Activated CD4-positive, alpha-beta memory T cell treated with anti-CD3 and anti-CD28 coated beads for 36 hours (primary cell): ENCODE data around the gene TMEM247. TPM values are rescaled to one million over a fixed set of nuclear protein-coding genes. Genes with fewer than 3 reads are reported as not detected.
"Not testable (repeated sequence)": the region's sequence is repeated elsewhere in the genome, so short reads cannot be mapped to it uniquely, and the experiment has no call there.

ENCODE experiments used
- CTCF ChIA-PET: fragments of 350-600 bp; sonication (Branson Sonifier 250); formaldehyde crosslinking; loops from one replicate; lab custom pipeline; 2021; ENCODE audit warnings: antibody characterized with exemption, inconsistent platforms; lab: Charles Lee
- POLR2A ChIA-PET: fragments of 350-600 bp; sonication (Branson Sonifier 250); formaldehyde crosslinking; loops from one replicate; lab custom pipeline; 2021; ENCODE audit warnings: antibody characterized with exemption; lab: Charles Lee
- DNase-seq: peaks from one replicate; pipeline ENCODE4 v3.0.0-alpha.2; 2020
- H3K27ac Mint-ChIP-seq: one replicate; pipeline ENCODE4 v1.8.0; 2021; ENCODE audit warnings: mixed read lengths
- H3K27me3 Mint-ChIP-seq: one replicate; pipeline ENCODE4 v1.8.0; 2021; ENCODE audit warnings: mixed read lengths
- H3K36me3 Mint-ChIP-seq: one replicate; pipeline ENCODE4 v1.8.0; 2021; ENCODE audit warnings: mixed read lengths
- H3K4me1 Mint-ChIP-seq: one replicate; pipeline ENCODE4 v1.8.0; 2021; ENCODE audit warnings: low read depth, mixed read lengths
- H3K4me3 Mint-ChIP-seq: one replicate; pipeline ENCODE4 v1.8.0; 2021; ENCODE audit warnings: mild to moderate bottlenecking, mixed read lengths
- H3K9me3 Mint-ChIP-seq: one replicate; pipeline ENCODE4 v1.8.0; 2021; ENCODE audit warnings: mixed read lengths
- intact Hi-C: fragments of 100-400 bp; cut with micrococcal nuclease; formaldehyde crosslinking; loops from one replicate; pipeline ENCODE4 v1.15.1; 2023
- total RNA-seq, 2 experiments: library from RNA; stranded (reverse); gene quantifications; one replicate each; pipeline ENCODE4 v1.2.3, GENCODE V29; 2021

TMEM247 gene
- total RNA-seq, 2 experiments from 2014 or later, result not detected

DNA sequence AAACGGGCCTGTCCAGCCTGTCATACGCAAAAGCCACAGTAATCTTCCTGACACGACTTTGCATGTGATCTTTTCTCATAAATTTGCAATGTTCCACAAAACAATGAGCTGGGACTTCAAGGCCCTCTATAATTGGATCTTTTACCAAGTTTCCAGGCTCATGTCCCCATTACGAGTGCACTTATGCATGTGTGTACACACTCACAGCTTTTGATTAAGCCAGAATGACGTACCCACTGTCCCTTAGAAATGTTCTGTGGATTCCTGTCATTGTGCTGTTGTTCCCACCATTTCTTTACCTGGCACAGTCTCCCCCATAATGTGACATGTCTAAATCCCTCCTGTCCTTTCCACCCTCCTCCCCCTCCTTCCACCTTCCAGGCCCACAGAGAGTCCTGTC lies 19.7 kb upstream of the TMEM247 start:
- intact Hi-C loops, result loop anchor here (2.0 kb wide), 1 partner anchor 397 kb away; no protein-coding TSS in a partner anchor
- Mint-ChIP-seq H3K36me3 (no peaks in the 10 kb centered on the region), H3K4me1 (peaks cover 7% of the 10 kb centered on the region), H3K27ac (no peak overlapping the region), H3K27me3 (no peaks in the 10 kb centered on the region), H3K9me3 (no peaks in the 10 kb centered on the region), H3K4me3 (no peak overlapping the region)
- CTCF ChIA-PET, result interaction anchor here (1.0 to 3.4 kb wide), 16 partner anchors 9 to 681 kb away, joined by 3 to 25 read pairs (median 6); no protein-coding TSS in a partner anchor
- POLR2A ChIA-PET, result no interaction called here
- no peak for DNase-seq

DNA sequence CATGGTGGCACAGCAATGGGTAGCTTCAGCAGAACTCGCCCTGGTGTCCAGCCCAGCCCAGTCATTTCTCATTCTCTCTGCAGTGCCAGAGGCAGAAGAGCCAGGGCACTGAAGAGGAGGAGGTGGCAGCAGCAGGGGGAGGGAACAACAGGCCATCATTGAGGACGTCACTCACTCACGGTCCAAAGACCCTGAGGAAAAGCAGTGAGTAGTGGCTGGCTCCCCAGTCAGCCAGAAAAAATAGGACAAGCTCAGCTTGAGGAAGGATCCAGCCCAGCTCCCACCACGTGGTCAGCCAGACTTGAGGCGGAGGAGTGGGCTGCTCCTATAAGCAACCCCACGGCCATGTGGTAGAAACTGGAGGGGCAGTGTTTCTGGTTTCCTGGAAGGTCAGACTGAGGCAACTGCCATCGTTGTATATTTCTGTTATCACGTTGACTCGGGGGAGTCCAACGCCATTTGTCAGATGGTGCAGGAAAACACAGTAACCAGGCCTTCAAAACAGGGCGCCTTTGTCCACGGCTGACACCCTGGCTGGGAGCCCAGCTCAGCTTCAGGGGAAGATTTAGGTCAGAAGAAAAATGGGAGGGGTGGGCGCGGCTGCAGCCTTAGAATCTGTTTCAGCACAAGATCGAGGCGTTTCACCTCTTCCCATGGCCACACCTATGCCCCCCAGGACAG lies 19.0 kb upstream of the TMEM247 start:
- Mint-ChIP-seq H3K4me3 (no peak overlapping the region), H3K36me3 (no peaks in the 10 kb centered on the region), H3K9me3 (no peaks in the 10 kb centered on the region), H3K27ac (no peak overlapping the region), H3K4me1 (peaks cover 7% of the 10 kb centered on the region), H3K27me3 (no peaks in the 10 kb centered on the region)
- POLR2A ChIA-PET, result interaction anchor here (0.5 kb wide), 1 partner anchor 467 kb away, joined by 3 read pairs; no protein-coding TSS in a partner anchor
- intact Hi-C loops, result loop anchor here (2.0 kb wide), 1 partner anchor 398 kb away; no protein-coding TSS in a partner anchor
- CTCF ChIA-PET, result interaction anchor here (1.0 to 3.4 kb wide), 21 partner anchors 9 to 682 kb away, joined by 3 to 25 read pairs (median 5); no protein-coding TSS in a partner anchor
- no peak for DNase-seq

DNA sequence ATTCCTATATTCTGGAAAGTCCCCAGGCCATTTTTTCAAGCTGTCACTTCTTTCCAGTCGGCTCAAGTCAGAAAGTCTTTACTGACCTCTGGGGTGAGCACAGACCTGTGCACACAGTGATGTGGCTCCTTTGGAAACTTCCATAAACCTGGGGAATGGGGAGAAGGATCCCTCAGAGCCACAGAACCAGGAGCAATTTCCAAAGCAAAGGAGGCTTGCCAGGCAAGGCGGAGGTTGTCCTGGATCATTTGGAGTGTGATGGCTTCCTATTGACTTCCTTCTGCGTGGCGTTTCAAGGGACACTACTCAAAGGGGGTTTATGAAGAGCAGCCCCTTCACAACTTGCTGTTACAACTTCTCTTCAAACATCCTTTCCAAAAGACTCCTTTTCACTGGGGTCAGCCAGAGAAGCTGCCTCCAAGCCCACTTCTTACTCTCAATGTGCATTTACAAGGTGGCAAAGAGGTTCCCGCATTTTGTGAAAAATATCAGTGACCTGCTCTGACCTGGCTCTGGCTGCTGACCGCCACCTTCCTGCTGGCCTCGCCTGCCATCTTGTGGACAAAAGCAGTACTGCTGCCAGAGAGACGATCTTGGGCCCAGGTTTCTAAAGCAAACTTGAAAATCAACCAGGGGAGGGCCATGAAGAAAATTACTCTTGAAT lies 18.2 kb upstream of the TMEM247 start:
- DNase-seq, result peak; percentile 85
- Mint-ChIP-seq H3K4me1 (peaks cover 7% of the 10 kb centered on the region), H3K4me3 (no peak overlapping the region), H3K9me3 (no peaks in the 10 kb centered on the region), H3K27me3 (no peaks in the 10 kb centered on the region), H3K27ac (no peak overlapping the region), H3K36me3 (no peaks in the 10 kb centered on the region)
- ChIA-PET POLR2A (no interaction called here), CTCF (interaction anchor here (0.6 to 3.4 kb wide), 20 partner anchors 10 to 468 kb away, joined by 3 to 25 read pairs (median 6); no protein-coding TSS in a partner anchor)
- intact Hi-C loops, result loop anchor here (1.0 to 2.0 kb wide), 3 partner anchors 398 to 468 kb away; no protein-coding TSS in a partner anchor

- Mint-ChIP-seq H3K4me1 (peaks cover 7% of the 10 kb centered on the region), H3K27ac (peak overlapping the region; percentile 8), H3K27me3 (no peaks in the 10 kb centered on the region), H3K4me3 (no peak overlapping the region), H3K36me3 (no peaks in the 10 kb centered on the region), H3K9me3 (no peaks in the 10 kb centered on the region)
- intact Hi-C loops, result loop anchor here (1.0 to 2.0 kb wide), 3 partner anchors 399 to 468 kb away; no protein-coding TSS in a partner anchor
- CTCF ChIA-PET, result interaction anchor here (0.6 to 2.7 kb wide), 10 partner anchors 9 to 456 kb away, joined by 3 to 12 read pairs (median 4); no protein-coding TSS in a partner anchor
- POLR2A ChIA-PET, result no interaction called here
- no peak for DNase-seq
Measured at GRCh38 chr2:46461709-46462171, 17.6 kb upstream of the TMEM247 start.

DNA sequence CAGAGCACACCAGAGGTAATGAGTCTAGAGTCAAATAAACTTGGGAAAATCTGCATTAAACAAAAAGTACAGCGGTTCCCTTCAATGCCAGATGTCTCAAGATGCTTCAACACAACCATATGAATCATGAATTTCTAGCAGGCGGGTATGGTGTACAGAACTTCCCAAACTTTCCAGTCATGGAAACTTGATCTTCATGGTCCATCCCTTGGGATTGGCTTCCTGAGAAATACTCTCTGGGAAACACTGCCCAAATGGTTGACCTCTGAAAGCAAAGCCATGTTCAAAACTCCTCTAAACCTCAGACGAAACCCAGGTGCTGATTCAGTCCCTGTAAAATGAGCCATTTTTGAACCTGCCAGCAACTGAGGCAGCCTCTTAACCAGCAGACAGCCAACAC lies 16.4 kb upstream of the TMEM247 start:
- DNase-seq, result no peak
- Mint-ChIP-seq H3K27me3 (no peaks in the 10 kb centered on the region), H3K4me3 (no peak overlapping the region), H3K27ac (no peak overlapping the region), H3K4me1 (peaks cover 7% of the 10 kb centered on the region), H3K9me3 (no peaks in the 10 kb centered on the region), H3K36me3 (no peaks in the 10 kb centered on the region)
- CTCF ChIA-PET, result interaction anchor here (0.6 to 2.5 kb wide), 12 partner anchors 8 to 457 kb away, joined by 3 to 10 read pairs (median 3); no protein-coding TSS in a partner anchor
- POLR2A ChIA-PET, result no interaction called here
- intact Hi-C loops, result no loop called here

- no peaks in the 10 kb centered on the region for H3K4me1 Mint-ChIP-seq
- H3K27me3 Mint-ChIP-seq, result no peaks in the 10 kb centered on the region
- intact Hi-C loops, result loop anchor here (5.0 kb wide), 1 partner anchor 308 kb away; no protein-coding TSS in a partner anchor
- no peak overlapping the region for H3K4me3 Mint-ChIP-seq
- ChIA-PET POLR2A (interaction anchor here (0.6 kb wide), 1 partner anchor 177 kb away, joined by 3 read pairs; no protein-coding TSS in a partner anchor), CTCF (interaction anchor here (1.8 to 4.3 kb wide), 2 partner anchors 182 to 476 kb away, joined by 6 to 19 read pairs; no protein-coding TSS in a partner anchor)
- no peak for DNase-seq
- no peaks in the 10 kb centered on the region for H3K9me3 Mint-ChIP-seq
- no peak overlapping the region for H3K27ac Mint-ChIP-seq
- no peaks in the 10 kb centered on the region for H3K36me3 Mint-ChIP-seq
Measured at GRCh38 chr2:46469116-46469515, 10.2 kb upstream of the TMEM247 start.

- Mint-ChIP-seq H3K4me1 (no peaks in the 10 kb centered on the region), H3K9me3 (peaks cover 2% of the 10 kb centered on the region), H3K27ac (no peak overlapping the region), H3K27me3 (no peaks in the 10 kb centered on the region), H3K36me3 (peaks cover 2% of the 10 kb centered on the region), H3K4me3 (no peak overlapping the region)
- CTCF ChIA-PET, result interaction anchor here (1.8 to 4.3 kb wide), 3 partner anchors 8 to 476 kb away, joined by 6 to 19 read pairs (median 10); no protein-coding TSS in a partner anchor
- no peak for DNase-seq
- intact Hi-C loops, result loop anchor here (5.0 kb wide), 1 partner anchor 308 kb away; no protein-coding TSS in a partner anchor
- POLR2A ChIA-PET, result no interaction called here
Measured at GRCh38 chr2:46469700-46470099, 9.7 kb upstream of the TMEM247 start.

DNA sequence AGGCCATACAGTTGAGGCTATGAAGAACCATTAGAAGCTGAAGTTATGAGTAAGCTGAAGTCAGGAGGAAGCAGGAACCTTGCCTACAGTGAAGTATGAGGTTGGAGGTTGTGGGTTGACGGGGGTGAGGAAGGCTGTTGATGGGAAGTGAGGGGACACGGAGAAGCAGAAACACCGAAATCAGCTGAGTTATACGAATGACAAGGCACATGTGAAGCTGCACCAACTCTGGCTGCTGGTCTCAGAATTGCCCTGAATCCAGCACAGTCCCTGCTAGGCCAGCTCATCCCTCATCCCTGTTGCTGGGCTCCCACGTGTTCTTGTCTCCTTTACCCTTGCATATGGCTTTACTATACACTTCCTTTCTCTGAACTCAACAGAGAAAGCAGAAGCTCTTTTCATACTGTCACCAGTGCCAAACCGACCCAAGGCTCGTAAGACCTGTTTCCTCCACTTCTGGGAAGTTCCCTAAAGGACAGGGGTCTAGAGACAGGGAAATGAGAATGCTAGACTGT lies 9.2 kb upstream of the TMEM247 start:
- Mint-ChIP-seq H3K27ac (no peak overlapping the region), H3K36me3 (peaks cover 4% of the 10 kb centered on the region), H3K9me3 (peaks cover 7% of the 10 kb centered on the region), H3K4me3 (no peak overlapping the region), H3K27me3 (no peaks in the 10 kb centered on the region), H3K4me1 (no peaks in the 10 kb centered on the region)
- intact Hi-C loops, result no loop called here
- ChIA-PET CTCF (interaction anchor here (1.5 to 4.3 kb wide), 4 partner anchors 9 to 477 kb away, joined by 6 to 19 read pairs (median 8); no protein-coding TSS in a partner anchor), POLR2A (no interaction called here)
- no peak for DNase-seq

GRCh38 chr2:46471019-46471583 lies 8.3 kb upstream of the TMEM247 start:
- intact Hi-C loops, result no loop called here
- ChIA-PET CTCF (interaction anchor here (1.0 to 4.3 kb wide), 4 partner anchors 10 to 180 kb away, joined by 3 to 19 read pairs (median 8); no protein-coding TSS in a partner anchor), POLR2A (no interaction called here)
- no peaks in the 10 kb centered on the region for H3K27me3 Mint-ChIP-seq
- no peaks in the 10 kb centered on the region for H3K4me1 Mint-ChIP-seq
- DNase-seq, result no peak
- H3K4me3 Mint-ChIP-seq, result no peak overlapping the region
- peaks cover 4% of the 10 kb centered on the region for H3K36me3 Mint-ChIP-seq
- no peak overlapping the region for H3K27ac Mint-ChIP-seq
- H3K9me3 Mint-ChIP-seq, result peaks cover 16% of the 10 kb centered on the region

- Mint-ChIP-seq H3K4me1 (peaks cover under 1% of the 10 kb centered on the region), H3K27ac (no peak overlapping the region), H3K9me3 (peaks cover 21% of the 10 kb centered on the region), H3K36me3 (peaks cover 4% of the 10 kb centered on the region), H3K4me3 (no peak overlapping the region), H3K27me3 (no peaks in the 10 kb centered on the region)
- CTCF ChIA-PET, result interaction anchor here (1.0 to 4.3 kb wide), 4 partner anchors 10 to 179 kb away, joined by 3 to 19 read pairs (median 8); no protein-coding TSS in a partner anchor
- POLR2A ChIA-PET, result no interaction called here
- intact Hi-C loops, result no loop called here
- DNase-seq, result no peak
Measured at GRCh38 chr2:46471697-46472096, 7.7 kb upstream of the TMEM247 start.

- intact Hi-C loops, H3K27me3 Mint-ChIP-seq, POLR2A ChIA-PET, H3K4me3 Mint-ChIP-seq, DNase-seq, H3K4me1 Mint-ChIP-seq, CTCF ChIA-PET, H3K27ac Mint-ChIP-seq, H3K36me3 Mint-ChIP-seq: not testable (repeated sequence)
- peaks cover 24% of the 10 kb centered on the region for H3K9me3 Mint-ChIP-seq
Measured at GRCh38 chr2:46472165-46472564, 7.2 kb upstream of the TMEM247 start.
